GM13976 (cell line): ENCODE data around the gene JTB.

ENCODE experiments used
- DNase-seq: peaks from one replicate; pipeline ENCODE4 v3.0.0; 2012; ENCODE audit warnings: low spot score
- in situ Hi-C: fragments of 300-500 bp; cut with MboI; formaldehyde crosslinking; loops from one replicate; pipeline ENCODE4 v1.12.0; 2022; ENCODE audit warnings: low sequenced_read_pairs, mixed read lengths, inconsistent platforms; ENCODE audit not compliant: unreplicated experiment
- TF ChIP-seq, protein P1 (sequence below): IDR thresholded peaks from 2 replicates; pipeline ENCODE4 v1.5.1; 2012; ENCODE audit warnings: borderline replicate concordance, mild to moderate bottlenecking; ENCODE audit not compliant: insufficient read depth; ENCODE audit errors: extremely low read depth, missing control alignments, control extremely low read depth

Gene JTB

DNA sequence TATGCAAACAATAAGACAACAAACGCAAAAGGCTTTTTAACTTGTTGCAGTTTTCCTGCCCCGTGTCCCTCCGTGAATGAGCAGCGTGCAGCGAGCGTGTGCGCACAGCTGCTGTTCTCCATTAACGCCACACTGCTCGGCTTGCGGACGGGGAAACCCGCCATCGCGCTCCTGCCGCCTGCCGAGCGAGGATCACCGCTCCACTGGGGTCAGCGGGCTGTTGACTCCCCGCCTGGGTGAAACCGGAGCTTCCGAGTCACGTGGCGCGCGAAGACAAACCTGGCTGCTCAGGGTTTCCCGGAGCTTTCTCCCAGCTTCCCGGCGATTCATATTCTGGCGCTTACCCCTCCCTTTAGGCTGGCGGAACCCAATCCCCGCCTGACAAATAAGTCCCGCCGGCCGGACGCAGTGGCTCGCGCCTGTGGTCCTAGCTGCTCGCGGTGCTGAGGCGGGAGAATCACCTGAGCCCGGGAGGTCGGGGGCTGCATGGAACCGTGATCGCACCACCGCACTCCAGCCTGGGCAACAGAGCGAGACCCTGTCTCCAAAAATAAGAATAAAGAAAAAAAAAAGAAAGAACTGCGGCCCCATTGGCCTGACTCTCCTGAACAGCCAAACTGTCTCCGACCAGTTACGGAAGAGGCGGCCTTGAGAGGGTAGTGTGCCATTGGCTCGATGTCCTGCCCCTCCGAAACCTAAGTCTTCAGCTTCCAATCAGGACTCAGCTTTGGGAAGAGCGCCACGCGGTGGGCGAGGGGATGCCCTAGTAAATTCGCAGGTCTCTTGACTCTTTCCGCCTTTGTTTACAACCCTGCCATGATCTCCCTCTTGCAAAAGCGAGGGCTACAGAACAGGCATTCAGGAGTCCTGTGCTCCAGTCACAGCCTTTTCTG lies 10.1 kb downstream of the JTB start, which contains the start of gene CREB3L4:
Gene CREB3L4 (plus strand): TSS at position 796 of the 893 bp plus-strand sequence. CDS start 624 bp downstream, outside the sequence.
- in situ Hi-C loops, result no loop called here
- TF ChIP-seq, protein P1, sequence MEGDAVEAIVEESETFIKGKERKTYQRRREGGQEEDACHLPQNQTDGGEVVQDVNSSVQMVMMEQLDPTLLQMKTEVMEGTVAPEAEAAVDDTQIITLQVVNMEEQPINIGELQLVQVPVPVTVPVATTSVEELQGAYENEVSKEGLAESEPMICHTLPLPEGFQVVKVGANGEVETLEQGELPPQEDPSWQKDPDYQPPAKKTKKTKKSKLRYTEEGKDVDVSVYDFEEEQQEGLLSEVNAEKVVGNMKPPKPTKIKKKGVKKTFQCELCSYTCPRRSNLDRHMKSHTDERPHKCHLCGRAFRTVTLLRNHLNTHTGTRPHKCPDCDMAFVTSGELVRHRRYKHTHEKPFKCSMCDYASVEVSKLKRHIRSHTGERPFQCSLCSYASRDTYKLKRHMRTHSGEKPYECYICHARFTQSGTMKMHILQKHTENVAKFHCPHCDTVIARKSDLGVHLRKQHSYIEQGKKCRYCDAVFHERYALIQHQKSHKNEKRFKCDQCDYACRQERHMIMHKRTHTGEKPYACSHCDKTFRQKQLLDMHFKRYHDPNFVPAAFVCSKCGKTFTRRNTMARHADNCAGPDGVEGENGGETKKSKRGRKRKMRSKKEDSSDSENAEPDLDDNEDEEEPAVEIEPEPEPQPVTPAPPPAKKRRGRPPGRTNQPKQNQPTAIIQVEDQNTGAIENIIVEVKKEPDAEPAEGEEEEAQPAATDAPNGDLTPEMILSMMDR, result peak; percentile 45
- DNase-seq, result peak; percentile 91

DNA sequence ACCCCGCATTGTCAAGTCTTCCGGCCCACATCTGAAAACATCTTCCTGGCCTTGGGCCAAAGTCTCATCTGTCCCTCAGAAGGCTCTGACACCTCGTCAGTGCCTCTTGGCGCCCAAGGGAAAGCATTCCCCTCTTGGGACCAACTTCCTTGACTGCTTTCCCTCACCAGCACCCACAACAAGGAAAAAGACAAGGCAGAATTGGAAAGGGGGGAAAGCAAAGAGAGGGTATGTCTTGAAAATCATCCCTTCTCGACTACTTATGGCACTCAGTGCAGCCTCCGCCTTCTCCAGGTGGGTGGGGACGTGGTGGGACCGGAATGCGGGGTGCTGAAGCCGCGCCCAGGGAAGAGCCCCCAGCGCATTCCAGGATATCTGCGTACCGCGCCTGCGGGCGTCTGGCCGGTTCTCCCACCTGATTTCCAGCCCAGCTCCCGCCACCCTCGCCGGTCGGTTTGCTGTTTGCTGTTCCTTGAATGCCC lies 13.6 kb downstream of the JTB start:
- in situ Hi-C loops, result no loop called here
- no peak for DNase-seq
- TF ChIP-seq, protein P1, result no peak

DNA sequence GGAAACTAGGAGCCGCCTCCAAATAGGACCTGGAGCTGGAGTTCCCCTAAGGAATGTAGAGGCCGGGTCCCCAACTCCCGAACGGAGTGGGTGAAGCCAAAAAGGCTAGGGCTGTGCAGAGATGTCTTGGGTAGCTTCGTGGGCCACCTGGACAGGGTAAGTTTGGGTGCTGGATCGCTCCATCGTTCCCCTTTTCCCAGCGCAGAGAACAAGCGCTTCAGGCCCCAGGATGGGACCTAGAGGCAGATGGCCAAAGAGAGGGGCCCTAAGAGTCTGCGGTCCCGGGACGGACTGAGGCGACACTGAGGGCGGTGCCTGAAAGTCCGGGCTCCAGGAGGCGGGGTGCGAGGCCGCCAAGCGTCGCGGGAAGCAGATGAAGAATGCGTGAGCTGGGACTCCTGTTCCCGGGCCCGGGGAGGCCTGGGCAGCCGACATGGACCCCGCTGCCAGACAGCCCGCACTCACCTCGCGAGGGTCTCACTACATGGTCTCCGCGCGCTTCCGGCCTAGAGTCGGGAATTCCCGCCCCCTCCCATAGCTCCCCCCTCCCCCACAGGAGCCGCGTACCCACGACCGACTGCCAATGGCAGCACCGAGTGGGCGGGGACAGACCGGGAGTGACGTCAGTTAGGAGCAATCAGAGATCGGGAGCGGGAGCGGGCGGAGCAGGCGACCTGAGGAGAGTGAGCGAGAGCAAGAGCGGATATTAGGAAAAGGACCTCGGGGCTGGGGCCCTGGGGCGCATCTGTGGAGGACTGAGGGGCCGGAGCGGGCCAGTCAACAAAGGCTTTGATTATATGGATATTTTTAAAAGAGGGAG lies 14.2 kb downstream of the JTB start, which contains the start of gene SLC39A1:
Gene SLC39A1 (minus strand): TSS at position 508 of the 820 bp plus-strand sequence. CDS start 822 bp downstream, outside the sequence.
- DNase-seq, result peak; percentile 93
- in situ Hi-C loops, result no loop called here

DNA sequence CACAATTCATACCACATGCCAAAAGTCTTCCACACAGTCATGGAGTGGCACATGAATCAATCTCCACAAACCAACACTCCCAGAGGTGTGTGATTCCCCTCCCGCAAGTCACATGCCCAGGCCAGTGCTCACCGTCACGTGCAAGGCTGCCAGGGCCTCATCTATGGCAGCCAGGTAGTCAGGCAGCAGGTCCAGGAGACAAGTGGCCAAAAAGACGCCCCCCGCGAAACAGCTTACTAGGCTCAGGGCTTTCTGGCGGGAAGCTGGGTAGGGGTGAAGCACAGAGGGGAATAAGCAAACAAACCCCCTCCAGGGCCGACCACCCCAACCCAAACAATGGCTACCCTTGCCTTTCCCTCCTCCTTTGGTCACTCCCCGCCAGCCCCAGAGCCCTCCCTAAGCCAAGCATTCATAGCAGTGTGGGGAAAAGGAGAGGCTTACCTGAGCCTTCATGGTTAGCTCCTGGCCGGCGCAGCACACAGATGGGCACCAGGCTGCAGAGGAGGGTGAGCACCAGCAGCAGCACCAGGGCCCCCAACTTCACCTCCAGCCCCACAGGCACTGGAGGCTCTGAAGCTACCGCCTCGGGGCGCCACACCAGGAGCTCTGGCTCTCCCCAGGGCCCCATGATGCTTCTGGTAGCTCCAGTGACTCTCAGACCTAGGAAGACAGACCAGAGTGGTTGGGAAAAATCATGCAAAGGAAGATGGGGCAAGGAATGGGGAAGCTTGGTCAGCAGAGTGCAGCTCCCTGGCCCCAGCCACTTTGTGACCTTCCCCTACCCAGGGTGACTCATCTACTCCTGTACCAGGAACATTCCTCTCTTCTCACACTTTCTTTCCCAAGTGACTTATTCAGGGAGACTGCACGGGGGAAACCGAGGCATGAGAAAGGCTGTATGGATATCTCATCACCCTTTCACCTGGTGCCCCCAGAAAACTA lies 15.1 kb downstream of the JTB start:
- in situ Hi-C loops, result no loop called here
- TF ChIP-seq, protein P1, result peak; percentile 24
- no peak for DNase-seq

More for the DNA sequence above, 14.2 kb downstream of the JTB start, which contains the start of gene SLC39A1:
- TF ChIP-seq, protein P1, result no peak

DNA sequence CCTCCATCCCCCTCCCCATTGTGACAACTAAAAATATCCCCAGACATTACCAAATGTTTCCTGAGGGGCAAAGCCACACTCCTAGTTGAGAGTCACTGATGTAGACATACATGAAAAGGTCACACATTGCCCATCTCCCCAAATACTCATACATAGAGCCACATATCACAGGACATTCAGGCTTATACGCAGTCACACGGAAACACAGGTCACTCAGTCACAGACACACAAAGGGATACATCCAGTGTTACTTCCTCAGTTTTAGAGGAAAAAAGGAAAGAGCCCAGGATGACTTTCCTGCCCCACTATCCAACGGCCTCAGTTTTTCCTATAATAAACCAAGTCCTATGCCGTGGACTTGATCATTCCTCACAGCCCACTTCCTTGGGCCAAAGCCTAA lies 16.1 kb downstream of the JTB start:
- DNase-seq, result no peak
- TF ChIP-seq, protein P1, result no peak
- in situ Hi-C loops, result no loop called here

DNA sequence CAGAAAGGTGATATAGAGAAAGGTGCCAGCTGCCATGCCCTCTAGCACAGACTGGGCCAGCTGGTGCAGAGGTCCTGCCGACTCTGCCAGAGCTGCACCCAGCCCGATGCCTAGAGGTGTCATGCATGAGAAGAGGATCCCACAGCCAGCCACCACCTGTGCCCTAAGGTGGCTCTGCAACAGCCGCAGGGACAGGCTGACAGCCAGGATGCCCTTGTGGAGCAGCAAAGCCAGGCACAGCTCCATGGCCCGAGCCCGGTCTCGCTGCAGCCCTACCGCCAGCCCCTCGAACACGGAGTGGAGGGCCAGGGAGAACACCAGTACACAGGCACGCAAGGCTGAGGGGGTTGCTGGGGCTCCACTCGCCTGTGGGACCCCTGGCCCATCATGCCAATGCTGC lies 17.3 kb downstream of the JTB start:
- in situ Hi-C loops, result no loop called here

More for the DNA sequence above, 17.3 kb downstream of the JTB start:
- TF ChIP-seq, protein P1, result no peak
- no peak for DNase-seq
